Parathyroid adenoma (tissue), 2 donors: ENCODE data around the gene MAP3K10.

Experiments
- H2AFZ ChIP-seq: fragments of 300-600 bp; sonication (generic); one replicate; pipeline ENCODE4 v1.7.0; 2017; ENCODE audit warnings: antibody characterized with exemption, mild to moderate bottlenecking
- H3K27ac ChIP-seq: fragments of 300-600 bp; sonication (generic); one replicate; pipeline ENCODE4 v1.7.0; 2017
- H3K27me3 ChIP-seq: fragments of 300-600 bp; sonication (generic); one replicate; pipeline ENCODE4 v1.7.0; 2017; ENCODE audit warnings: low read length; ENCODE audit not compliant: control insufficient read depth, insufficient read depth
- H3K36me3 ChIP-seq: fragments of 300-600 bp; sonication (generic); one replicate; pipeline ENCODE4 v1.7.0; 2017; ENCODE audit warnings: low read length; ENCODE audit not compliant: control insufficient read depth, insufficient read depth
- H3K4me1 ChIP-seq: fragments of 300-600 bp; sonication (generic); one replicate; pipeline ENCODE4 v1.7.0; 2017; ENCODE audit warnings: control low read depth
- H3K4me2 ChIP-seq: fragments of 300-600 bp; sonication (generic); one replicate; pipeline ENCODE4 v1.7.0; 2017; ENCODE audit warnings: low read length
- H3K4me3 ChIP-seq: fragments of 300-600 bp; sonication (generic); one replicate; pipeline ENCODE4 v1.7.0; 2017; ENCODE audit warnings: low read depth, low read length
- H3K79me2 ChIP-seq: fragments of 300-600 bp; sonication (generic); one replicate; pipeline ENCODE4 v1.7.0; 2017; ENCODE audit warnings: control low read depth
- H3K9ac ChIP-seq: fragments of 300-600 bp; sonication (generic); one replicate; pipeline ENCODE4 v1.7.0; 2017; ENCODE audit warnings: mild to moderate bottlenecking
- H3K9me3 ChIP-seq: fragments of 300-600 bp; sonication (generic); one replicate; pipeline ENCODE4 v1.7.0; 2017; ENCODE audit warnings: low read length; ENCODE audit not compliant: control insufficient read depth
- TF ChIP-seq, protein P1 (sequence below): fragments of 300-600 bp; sonication (generic); IDR thresholded peaks from one replicate; pipeline ENCODE4 v1.7.0; 2017; ENCODE audit warnings: antibody characterized with exemption, mild to moderate bottlenecking
- donor health status: primary hyperparathyroidism.

MAP3K10 gene

DNA sequence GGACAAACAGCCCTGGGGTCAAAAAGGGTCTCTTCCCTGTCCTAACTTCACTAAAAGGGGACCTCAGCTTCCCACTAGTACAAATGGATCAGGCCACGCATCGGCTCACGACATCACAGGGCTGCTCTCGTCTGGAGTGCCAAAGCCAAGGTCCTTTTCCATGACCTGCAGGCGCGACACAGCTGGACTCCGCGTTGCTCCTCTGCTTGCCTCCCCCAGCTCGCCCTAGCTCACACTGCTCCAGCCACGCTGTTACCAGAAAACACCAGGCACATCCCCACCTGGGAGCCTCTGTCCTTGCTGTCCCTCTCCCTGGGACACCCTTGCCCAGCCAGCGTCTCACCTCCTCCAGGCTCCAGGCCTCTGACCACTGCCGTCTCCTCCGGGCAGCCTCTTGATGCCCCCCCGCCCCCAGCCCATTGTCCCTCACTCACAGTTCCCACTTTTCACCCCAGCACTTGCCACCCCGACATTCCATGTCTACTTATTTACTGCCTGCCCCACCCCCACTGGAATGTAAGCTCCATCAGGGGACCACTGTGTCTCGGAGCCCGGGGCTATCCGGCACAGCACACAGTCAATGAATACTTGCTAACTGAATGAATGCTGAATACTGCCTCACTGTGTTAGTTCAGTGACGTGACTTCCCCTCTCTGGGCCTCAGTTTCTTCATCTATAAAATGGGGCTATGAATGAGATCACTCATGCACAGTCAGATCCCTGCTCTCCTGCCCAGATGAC, 73.3 kb downstream of the MAP3K10 start:
- Histone ChIP-seq H3K9ac (no peak overlapping the region), H3K27ac (no peak overlapping the region), H3K4me2 (no peak overlapping the region), H3K4me1 (peaks cover 19% of the 10 kb centered on the region), H3K27me3 (no peaks in the 10 kb centered on the region), H3K4me3 (no peak overlapping the region), H3K9me3 (no peaks in the 10 kb centered on the region), H2AFZ (no peak overlapping the region), H3K36me3 (no peaks in the 10 kb centered on the region), H3K79me2 (peaks cover 67% of the 10 kb centered on the region)
- TF ChIP-seq, protein P1, sequence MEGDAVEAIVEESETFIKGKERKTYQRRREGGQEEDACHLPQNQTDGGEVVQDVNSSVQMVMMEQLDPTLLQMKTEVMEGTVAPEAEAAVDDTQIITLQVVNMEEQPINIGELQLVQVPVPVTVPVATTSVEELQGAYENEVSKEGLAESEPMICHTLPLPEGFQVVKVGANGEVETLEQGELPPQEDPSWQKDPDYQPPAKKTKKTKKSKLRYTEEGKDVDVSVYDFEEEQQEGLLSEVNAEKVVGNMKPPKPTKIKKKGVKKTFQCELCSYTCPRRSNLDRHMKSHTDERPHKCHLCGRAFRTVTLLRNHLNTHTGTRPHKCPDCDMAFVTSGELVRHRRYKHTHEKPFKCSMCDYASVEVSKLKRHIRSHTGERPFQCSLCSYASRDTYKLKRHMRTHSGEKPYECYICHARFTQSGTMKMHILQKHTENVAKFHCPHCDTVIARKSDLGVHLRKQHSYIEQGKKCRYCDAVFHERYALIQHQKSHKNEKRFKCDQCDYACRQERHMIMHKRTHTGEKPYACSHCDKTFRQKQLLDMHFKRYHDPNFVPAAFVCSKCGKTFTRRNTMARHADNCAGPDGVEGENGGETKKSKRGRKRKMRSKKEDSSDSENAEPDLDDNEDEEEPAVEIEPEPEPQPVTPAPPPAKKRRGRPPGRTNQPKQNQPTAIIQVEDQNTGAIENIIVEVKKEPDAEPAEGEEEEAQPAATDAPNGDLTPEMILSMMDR, result no peak
